HL-60 (cell line): ENCODE measurements around the gene TMPRSS15.

Experiments
- DNase-seq, 2 experiments: peaks; one replicate each; pipeline ENCODE4 v3.0.0-alpha.2; 2010 to 2020; ENCODE audit warnings: low read depth in 1 of 2, low spot score in 1 of 2
- H3K27ac ChIP-seq: fragments of 250-450 bp; sonication (Bioruptor Pico); replicated peaks from 2 replicates; pipeline ENCODE4 v1.5.1; 2020; ENCODE audit warnings: mild to moderate bottlenecking, moderate library complexity
- H3K27me3 ChIP-seq: fragments of 250-450 bp; sonication (Bioruptor Pico); 2 replicates; pipeline ENCODE4 v1.5.1; 2021; ENCODE audit warnings: mild to moderate bottlenecking, moderate library complexity; ENCODE audit not compliant: insufficient read depth, poor library complexity, severe bottlenecking
- H3K4me3 ChIP-seq: replicated peaks from 2 replicates; pipeline ENCODE4 v1.5.1; 2011; ENCODE audit warnings: mild to moderate bottlenecking, control low read depth, low read length; ENCODE audit not compliant: insufficient read depth
- GABPA ChIP-seq: IDR thresholded peaks from 2 replicates; pipeline ENCODE4 v1.6.1; 2012; ENCODE audit warnings: low read depth
- POLR2AphosphoS5 ChIP-seq: IDR thresholded peaks from 2 replicates; pipeline ENCODE4 v1.6.1; 2012; ENCODE audit warnings: low read depth
- SPI1 ChIP-seq: IDR thresholded peaks from 2 replicates; pipeline ENCODE4 v1.6.1; 2012; ENCODE audit warnings: low read depth, mild to moderate bottlenecking, borderline replicate concordance
- TF ChIP-seq, protein P1 (sequence below): IDR thresholded peaks from 2 replicates; pipeline ENCODE4 v1.6.1; 2012; ENCODE audit warnings: low read depth; ENCODE audit not compliant: insufficient replicate concordance
- TF ChIP-seq, protein P2 (sequence below): IDR thresholded peaks from one replicate; pipeline ENCODE4 v1.5.1; 2011; ENCODE audit warnings: low read length, control low read depth, inconsistent platforms; ENCODE audit not compliant: insufficient read depth

TMPRSS15 gene

DNA sequence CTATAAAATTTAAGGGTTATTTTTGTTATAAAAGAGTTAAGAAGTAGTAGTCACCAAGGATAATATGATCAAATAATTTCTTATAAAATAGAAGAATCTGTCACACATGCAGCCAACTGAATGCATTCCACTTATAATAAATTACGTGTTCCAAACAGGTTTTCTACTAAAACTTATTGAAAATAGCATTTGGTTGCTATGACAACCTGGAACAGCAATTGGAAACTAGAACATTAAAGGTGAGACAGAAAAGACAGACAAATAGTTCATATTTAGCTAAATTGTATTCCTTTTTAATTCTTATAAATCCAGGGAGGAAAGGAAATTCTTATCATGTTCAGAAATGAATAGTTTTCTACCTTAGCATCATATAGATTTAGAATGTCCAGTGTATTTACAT is 168.0 kb downstream of the TMPRSS15 start:
- no peak overlapping the region for H3K4me3 ChIP-seq
- TF ChIP-seq, protein P1, sequence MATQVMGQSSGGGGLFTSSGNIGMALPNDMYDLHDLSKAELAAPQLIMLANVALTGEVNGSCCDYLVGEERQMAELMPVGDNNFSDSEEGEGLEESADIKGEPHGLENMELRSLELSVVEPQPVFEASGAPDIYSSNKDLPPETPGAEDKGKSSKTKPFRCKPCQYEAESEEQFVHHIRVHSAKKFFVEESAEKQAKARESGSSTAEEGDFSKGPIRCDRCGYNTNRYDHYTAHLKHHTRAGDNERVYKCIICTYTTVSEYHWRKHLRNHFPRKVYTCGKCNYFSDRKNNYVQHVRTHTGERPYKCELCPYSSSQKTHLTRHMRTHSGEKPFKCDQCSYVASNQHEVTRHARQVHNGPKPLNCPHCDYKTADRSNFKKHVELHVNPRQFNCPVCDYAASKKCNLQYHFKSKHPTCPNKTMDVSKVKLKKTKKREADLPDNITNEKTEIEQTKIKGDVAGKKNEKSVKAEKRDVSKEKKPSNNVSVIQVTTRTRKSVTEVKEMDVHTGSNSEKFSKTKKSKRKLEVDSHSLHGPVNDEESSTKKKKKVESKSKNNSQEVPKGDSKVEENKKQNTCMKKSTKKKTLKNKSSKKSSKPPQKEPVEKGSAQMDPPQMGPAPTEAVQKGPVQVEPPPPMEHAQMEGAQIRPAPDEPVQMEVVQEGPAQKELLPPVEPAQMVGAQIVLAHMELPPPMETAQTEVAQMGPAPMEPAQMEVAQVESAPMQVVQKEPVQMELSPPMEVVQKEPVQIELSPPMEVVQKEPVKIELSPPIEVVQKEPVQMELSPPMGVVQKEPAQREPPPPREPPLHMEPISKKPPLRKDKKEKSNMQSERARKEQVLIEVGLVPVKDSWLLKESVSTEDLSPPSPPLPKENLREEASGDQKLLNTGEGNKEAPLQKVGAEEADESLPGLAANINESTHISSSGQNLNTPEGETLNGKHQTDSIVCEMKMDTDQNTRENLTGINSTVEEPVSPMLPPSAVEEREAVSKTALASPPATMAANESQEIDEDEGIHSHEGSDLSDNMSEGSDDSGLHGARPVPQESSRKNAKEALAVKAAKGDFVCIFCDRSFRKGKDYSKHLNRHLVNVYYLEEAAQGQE = no peak
- no peak for TF ChIP-seq GABPA
- TF ChIP-seq SPI1 = no peak
- no peak for TF ChIP-seq POLR2AphosphoS5
- TF ChIP-seq, protein P2, sequence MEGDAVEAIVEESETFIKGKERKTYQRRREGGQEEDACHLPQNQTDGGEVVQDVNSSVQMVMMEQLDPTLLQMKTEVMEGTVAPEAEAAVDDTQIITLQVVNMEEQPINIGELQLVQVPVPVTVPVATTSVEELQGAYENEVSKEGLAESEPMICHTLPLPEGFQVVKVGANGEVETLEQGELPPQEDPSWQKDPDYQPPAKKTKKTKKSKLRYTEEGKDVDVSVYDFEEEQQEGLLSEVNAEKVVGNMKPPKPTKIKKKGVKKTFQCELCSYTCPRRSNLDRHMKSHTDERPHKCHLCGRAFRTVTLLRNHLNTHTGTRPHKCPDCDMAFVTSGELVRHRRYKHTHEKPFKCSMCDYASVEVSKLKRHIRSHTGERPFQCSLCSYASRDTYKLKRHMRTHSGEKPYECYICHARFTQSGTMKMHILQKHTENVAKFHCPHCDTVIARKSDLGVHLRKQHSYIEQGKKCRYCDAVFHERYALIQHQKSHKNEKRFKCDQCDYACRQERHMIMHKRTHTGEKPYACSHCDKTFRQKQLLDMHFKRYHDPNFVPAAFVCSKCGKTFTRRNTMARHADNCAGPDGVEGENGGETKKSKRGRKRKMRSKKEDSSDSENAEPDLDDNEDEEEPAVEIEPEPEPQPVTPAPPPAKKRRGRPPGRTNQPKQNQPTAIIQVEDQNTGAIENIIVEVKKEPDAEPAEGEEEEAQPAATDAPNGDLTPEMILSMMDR = no peak
- H3K27me3 ChIP-seq = no peaks in the 10 kb centered on the region
- H3K27ac ChIP-seq = no peak overlapping the region
- no peak for DNase-seq

DNA sequence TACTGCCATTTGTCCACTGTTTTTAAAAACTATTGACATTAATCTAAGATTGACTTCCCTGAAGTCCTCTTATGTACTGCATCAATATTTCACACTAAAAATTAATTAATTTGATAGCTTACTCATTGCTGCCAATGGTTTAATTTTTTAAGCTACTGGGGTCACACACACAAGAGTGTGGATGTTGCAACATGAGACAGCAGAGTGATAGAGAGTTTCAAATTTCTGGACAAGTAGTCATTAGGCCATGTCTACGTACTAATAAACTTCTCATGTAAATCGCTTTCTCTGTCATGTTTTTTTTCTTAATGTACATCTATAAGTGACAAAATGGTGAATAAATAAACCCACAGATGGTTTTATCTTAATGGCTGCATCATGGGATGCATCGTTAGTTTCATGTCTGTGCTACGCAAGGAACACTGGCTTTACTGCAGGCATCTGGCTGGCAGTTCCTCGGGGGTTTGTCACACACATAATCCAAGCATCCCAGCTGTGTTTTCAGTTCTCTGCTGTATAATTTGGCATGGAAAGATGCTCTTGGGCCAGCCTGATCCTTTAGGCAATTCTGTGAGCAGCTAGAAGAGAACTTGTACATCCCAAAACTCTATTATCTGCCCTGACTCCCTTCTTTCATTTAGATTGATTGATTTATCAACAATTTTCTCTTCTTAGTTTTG is 175.4 kb downstream of the TMPRSS15 start:
- DNase-seq = no peak
- TF ChIP-seq, protein P2 = no peak
- TF ChIP-seq GABPA (no peak), POLR2AphosphoS5 (no peak), SPI1 (no peak)
- TF ChIP-seq, protein P1 = no peak
- Histone ChIP-seq H3K27me3 (no peaks in the 10 kb centered on the region), H3K27ac (no peak overlapping the region), H3K4me3 (no peak overlapping the region)

DNA sequence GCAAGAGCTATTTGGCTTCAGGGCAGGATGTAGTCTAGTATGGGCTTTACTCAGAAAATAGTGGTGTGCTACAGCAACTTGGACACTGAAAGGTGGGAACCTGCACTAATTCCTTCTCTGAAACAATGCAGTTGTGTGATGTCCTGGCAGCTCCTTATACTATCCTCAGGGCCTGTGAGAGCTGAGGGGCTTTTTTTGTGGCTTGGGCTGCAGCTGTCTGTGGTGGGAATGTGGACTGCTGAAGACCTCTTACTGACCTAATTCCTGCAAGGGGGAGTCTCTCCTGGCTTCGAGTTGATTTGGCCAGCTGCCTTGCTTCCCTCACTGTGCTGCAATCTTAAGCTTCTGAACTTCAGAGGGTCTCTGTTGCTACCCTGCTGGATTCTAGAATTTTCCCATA is 181.2 kb downstream of the TMPRSS15 start:
- Histone ChIP-seq H3K27ac (no peak overlapping the region), H3K4me3 (no peak overlapping the region), H3K27me3 (no peaks in the 10 kb centered on the region)
- DNase-seq = no peak
- TF ChIP-seq POLR2AphosphoS5 (no peak), SPI1 (no peak), GABPA (no peak)
- TF ChIP-seq, protein P1 = no peak
- TF ChIP-seq, protein P2 = no peak
